ENCODE data around the gene ATP1A2.

Gene ATP1A2

DNA sequence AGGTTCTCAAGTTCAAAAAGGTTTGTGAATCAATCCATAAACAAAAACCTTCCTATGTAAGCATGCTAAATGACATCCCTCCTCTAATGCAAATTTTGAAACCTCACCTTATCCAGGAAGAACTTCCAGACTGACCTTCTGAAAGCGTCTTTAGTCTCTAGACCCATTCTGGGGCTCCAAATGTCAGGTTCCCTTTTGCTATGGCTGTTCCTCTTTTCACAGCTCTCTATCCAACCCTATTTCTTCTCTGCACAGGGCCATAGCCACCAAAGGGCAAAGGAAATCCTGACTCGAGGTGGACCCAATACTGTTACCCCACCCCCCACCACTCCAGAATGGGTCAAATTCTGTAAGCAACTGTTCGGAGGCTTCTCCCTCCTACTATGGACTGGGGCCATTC lies 39.2 kb downstream of the ATP1A2 start:
- no peak for DNase-seq

- DNase-seq: no peak
Measured at GRCh38 chr1:160156361-160156760, 40.8 kb downstream of the ATP1A2 start.

DNA sequence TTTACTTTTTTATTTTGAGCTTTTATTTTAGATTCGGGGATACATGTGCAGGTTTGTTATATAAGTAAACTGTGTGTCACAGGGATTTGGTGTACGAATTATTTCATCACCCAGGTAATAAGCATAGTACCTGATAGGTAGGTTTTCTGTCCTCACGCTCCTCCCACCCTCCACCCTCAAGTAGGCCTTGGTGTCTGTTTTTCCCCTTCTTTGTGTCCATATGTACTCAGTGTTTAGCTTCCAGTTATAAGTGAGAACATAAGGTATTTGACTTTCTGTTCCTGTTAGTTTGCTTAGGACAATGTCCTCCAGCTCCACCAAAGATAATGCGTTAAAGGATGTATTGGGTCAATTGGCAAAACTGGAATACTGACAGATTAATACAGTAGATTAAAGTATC lies 41.6 kb downstream of the ATP1A2 start:
- DNase-seq: no peak

DNA sequence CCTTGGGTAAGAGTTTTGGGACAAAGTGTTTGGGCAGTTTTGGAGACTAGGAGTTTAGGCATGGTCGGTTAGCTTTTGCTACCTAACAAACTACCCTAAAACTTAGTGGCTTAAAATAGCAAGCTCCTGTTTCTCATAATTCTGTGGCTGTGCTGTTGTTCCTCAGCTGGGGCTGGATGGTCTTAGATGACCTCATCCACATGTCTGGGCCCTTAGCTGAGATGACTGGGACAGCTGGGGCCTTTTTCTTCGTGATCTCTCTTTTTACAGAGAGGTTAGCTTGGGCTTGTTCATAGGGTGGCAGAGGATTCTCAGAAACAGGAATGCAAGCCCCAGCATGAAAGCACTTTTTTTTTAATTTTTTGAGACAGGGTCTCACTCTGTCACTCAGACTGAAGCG lies 42.5 kb downstream of the ATP1A2 start:
- no peak for DNase-seq

- no peak for DNase-seq
Measured at GRCh38 chr1:160158534-160158933, 43.0 kb downstream of the ATP1A2 start.

DNA sequence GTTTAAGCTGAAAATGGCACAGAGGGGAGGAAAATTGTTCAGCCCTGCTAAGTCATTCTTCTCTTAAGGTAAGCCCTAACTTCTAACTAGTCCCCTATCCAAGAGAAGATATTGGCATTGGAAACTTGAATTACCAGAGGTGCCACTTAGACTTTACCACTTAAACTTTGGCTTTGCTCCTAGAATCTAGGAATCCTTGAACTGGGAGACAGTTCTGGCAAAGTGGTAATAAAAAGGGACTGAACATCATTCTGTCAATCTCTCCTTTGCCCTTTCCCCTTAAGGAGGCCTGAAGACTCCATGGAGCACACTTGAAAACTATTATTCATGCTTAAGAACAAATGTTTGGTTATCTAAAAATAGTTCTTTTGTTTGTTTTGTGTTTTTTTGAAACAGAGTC lies 44.3 kb downstream of the ATP1A2 start:
- no peak for DNase-seq

- DNase-seq: no peak
Measured at GRCh38 chr1:160161965-160162705, 46.6 kb downstream of the ATP1A2 start.

DNA sequence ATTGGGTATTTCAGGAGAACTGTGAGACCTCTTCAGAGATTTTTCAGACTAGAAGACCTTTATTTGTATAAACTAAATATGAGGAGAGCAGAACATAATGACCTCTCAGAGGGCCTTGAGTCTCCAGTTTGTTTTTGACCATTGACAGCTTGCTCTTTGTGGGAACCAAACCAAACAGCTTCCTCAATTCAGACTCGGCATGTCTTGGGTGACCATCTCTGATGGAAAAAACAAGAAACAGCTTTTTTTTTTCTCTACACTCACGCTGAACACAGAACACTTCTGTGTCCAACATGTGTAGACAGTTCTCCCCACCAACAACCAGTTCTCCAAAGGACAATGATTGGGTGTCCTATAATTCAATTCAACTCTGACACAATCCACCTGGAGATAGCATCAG lies 47.4 kb downstream of the ATP1A2 start:
- no peak for DNase-seq

DNA sequence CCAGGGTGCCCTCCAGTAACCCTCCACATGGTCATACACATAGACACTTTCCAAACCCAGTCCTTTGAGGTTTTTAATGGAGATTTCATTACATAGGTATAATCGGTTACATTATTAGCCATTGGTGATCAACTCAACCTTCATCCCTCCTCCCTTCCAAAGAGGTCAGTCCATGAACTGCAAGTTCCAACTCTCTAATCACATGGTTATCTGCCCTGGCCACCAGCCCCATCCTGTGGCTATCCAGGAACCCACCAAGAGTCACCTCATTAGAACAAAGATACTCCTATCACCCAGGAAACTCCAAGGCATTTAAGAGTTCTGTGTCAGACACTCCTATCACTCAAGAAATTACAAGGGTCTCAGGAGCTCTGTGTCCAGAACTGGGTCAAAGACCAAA lies 48.1 kb downstream of the ATP1A2 start:
- no peak for DNase-seq

GRCh38 chr1:160164121-160164520 lies 48.6 kb downstream of the ATP1A2 start:
- DNase-seq: no peak

DNA sequence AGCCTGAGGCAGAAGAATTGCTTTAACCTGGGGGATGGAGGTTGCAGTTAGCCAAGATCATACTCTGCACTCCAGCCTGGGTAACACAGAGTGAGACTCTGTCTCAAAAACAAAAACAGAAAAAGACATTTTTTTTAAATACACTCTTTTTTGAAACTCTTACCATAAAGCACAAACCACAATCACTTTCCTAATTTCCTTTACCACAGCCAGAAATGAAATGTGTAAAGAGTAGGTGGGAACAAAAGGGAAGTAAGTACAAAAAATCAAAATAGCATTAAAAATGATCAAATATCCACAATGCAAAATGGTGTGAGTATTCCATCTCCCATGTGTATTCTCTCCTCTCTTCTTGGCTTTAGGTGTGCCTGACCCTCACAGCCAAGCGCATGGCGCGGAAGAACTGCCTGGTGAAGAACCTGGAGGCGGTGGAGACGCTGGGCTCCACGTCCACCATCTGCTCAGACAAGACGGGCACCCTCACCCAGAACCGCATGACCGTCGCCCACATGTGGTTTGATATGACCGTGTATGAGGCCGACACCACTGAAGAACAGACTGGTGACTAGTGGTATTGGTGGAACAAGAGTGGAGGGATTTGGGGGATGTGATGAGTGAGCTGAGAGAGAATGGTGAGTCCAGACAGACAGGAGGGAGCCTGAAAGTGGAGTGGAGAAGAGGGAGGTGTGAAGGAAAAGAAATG lies 50.8 kb downstream of the ATP1A2 start:
- DNase-seq: no peak

GRCh38 chr1:160167056-160167455 lies 51.5 kb downstream of the ATP1A2 start:
- no peak for DNase-seq

- DNase-seq: no peak
Measured at GRCh38 chr1:160167580-160167979, 52.0 kb downstream of the ATP1A2 start.

DNA sequence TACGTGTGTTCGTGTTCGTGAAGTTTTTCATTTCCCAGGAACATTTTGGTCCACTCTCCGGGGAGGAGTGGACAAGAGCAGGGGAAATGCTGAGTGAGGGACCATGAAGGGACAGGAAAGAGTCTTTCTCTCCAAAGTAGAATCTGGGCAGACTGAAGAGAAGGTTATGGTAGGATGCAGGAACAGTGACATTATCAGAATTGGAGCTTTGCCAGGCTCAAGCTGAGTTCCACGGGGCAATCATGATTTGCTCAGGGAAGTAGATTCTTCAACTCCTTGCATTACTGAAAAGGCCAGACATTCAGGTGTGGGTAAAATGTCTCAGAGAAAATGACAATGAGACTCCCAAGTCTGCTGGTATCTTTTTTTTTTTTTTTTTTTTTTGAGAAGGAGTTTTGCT lies 52.5 kb downstream of the ATP1A2 start:
- DNase-seq: no peak

- no peak for DNase-seq
Measured at GRCh38 chr1:160168609-160169369, 53.2 kb downstream of the ATP1A2 start.

- DNase-seq: no peak
Measured at GRCh38 chr1:160169553-160170399, 54.2 kb downstream of the ATP1A2 start.

- no peak for DNase-seq
Measured at GRCh38 chr1:160171354-160171753, 55.8 kb downstream of the ATP1A2 start.

- DNase-seq: no peak
Measured at GRCh38 chr1:160171980-160172379, 56.4 kb downstream of the ATP1A2 start.

DNA sequence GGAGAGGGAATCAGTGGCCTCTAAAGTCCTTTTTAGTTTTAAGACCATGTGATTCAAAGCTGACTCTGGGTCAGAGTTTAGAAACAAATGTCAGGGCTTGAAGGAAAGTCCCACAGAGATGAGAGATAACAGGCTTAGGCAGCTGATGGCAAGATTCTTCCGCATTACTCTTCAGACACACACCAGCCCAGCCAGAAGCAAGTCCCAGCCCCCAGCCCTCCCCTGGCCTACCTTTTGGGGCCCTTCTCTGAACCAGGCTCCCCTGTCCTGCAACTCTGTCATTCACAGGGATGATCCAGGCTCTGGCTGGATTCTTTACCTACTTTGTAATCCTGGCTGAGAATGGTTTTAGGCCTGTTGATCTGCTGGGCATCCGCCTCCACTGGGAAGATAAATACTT lies 61.7 kb downstream of the ATP1A2 start:
- no peak for DNase-seq

GRCh38 chr1:160177667-160178066 lies 62.1 kb downstream of the ATP1A2 start:
- DNase-seq: no peak

DNA sequence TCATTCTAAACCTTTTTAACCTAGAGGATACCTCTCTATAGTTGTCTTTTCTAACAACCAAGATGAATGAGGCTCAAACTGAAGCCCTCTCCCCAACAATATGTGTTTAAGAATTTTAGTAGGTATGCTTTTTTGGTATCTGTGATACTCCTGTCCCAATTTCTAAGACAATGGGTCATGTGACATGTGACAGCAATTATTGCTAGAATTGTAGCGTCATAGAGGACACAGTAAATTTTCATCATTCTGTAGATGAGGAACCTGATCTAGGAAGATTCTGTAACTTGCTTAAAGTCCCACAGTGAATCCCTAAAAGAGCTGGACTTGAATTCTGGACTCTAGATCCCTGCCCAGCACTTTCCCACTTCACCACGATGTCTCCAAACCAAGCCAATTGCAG lies 63.2 kb downstream of the ATP1A2 start:
- DNase-seq: no peak

DNA sequence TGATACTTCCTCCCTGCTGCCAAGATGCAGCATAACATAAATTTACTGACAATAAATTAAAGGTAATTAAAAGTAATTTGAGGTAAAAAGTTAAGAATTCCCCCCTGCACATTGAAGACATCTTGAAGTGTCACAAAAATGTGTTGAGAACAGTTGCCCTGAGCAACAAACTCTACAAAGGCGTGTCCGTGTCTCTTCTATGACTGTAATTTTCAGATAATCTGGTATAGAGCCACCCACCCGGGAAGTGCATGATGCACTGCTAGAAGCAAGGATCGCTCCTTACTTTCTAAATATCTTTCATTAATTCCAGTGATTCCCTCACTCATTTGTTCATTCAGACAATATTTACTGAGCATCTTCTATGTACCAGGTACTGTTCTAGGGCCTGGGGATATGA lies 63.8 kb downstream of the ATP1A2 start:
- no peak for DNase-seq

DNA sequence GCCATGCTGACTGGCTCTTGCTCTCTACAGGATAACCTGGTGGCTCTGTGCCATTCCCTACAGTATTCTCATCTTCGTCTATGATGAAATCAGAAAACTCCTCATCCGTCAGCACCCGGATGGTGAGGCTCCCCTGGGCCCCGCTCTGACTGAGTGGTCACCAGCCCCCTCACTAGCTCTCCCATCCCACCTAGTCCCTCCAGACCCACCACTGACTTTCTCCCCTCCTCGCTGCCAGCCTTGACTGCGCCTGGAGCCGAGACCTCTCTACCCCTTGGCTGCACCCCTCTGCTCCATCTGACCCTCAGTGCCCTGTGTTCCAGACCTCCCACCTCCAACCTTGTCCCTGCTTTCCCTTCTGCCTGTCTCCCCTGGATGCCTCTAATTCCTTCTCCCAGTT lies 70.7 kb downstream of the ATP1A2 start:
- DNase-seq: no peak

All from central memory CD4-positive, alpha-beta T cell (primary cell).